ENCODE data around the gene SGK2.

The SGK2 gene

DNA sequence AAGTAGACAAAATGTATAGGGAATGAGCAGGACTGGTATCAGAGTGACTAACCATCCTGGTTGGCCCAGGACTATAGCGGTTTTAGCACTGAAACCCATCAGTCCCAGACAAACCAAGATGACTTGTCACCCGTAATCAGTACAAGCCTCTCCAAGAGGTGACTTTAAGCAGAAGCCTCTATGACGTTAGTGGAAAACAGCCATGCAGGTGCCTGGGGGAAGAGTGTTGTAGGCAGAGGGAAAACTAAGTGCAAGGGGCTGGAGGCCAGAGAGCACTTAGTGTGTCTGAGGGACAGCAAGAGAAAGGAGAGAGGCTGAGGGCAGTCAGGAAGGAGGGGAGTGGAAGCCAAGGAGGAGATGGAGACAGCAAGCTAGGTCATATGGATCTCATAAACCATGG lies 2.1 kb downstream of the SGK2 start:
- DNase-seq (ENCODE audit: low read depth) = no peak
- TF ChIP-seq, protein P1, sequence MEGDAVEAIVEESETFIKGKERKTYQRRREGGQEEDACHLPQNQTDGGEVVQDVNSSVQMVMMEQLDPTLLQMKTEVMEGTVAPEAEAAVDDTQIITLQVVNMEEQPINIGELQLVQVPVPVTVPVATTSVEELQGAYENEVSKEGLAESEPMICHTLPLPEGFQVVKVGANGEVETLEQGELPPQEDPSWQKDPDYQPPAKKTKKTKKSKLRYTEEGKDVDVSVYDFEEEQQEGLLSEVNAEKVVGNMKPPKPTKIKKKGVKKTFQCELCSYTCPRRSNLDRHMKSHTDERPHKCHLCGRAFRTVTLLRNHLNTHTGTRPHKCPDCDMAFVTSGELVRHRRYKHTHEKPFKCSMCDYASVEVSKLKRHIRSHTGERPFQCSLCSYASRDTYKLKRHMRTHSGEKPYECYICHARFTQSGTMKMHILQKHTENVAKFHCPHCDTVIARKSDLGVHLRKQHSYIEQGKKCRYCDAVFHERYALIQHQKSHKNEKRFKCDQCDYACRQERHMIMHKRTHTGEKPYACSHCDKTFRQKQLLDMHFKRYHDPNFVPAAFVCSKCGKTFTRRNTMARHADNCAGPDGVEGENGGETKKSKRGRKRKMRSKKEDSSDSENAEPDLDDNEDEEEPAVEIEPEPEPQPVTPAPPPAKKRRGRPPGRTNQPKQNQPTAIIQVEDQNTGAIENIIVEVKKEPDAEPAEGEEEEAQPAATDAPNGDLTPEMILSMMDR (IDR thresholded peaks at IDR 0.05; ENCODE audit: control insufficient read depth, extremely low read depth, insufficient read depth) = no peak
- H3K4me3 ChIP-seq (ENCODE audit: low read depth, low read length) = no peak overlapping the region

DNA sequence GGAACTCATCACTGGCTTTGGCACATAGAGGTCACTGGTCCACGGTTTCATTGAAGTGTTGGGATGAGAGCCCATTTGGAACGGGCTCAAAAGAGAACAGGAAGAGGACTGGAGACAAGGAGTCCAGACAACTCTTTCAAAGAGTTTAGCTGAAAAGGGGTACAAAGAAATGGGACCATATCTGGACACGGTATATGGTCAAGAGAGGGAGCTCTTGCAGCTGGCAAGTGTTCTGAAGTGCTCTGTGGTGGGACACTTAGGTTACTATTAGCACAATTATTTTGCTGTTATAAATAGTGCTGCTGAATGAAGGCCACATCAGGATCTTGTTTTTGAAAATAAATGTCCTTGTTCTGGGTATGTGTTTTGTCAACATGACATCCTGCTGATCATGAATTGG lies 4.6 kb downstream of the SGK2 start:
- no peak for DNase-seq (ENCODE audit: low read depth)
- TF ChIP-seq, protein P1 (IDR thresholded peaks at IDR 0.05; ENCODE audit: control insufficient read depth, extremely low read depth, insufficient read depth) = no peak
- H3K4me3 ChIP-seq (ENCODE audit: low read depth, low read length) = no peak overlapping the region

DNA sequence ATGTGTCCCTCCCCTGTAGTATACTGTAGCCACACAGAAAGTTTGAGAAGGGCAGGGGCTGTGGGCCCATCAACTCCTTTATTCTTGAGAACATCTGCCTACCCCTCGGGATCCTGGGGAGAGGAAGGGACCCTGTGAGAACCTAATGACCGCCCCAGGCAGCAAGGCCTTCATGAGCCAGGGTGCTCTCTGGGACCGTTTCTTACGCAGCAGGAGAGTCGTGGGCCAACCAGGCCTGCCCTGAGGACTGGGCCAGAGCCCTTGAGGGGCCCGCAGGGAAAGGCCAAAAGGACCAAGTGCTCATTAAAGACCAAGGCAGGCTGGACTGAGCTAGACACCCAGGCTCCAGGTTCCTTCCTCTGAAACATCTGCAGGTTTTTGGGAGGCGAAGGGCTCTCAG lies 5.2 kb downstream of the SGK2 start:
- no peak overlapping the region for H3K4me3 ChIP-seq (ENCODE audit: low read depth, low read length)
- no peak for DNase-seq (ENCODE audit: low read depth)
- TF ChIP-seq, protein P1 (IDR thresholded peaks at IDR 0.05; ENCODE audit: control insufficient read depth, extremely low read depth, insufficient read depth) = no peak

DNA sequence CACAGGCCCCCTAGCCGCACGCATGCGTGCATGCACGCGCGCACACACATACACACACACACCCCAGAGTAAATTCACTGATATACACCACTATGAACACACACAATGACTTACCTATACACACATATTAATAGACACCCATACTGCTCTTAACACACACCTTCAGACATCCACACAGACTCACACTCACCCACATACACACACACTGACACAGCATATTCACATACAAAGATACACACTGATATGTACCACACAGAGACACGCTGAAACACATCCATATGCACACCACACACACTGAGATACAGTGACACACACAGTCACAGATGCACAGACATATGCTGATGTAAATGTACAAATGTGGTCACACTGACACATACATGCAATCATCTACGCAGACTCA lies 5.6 kb downstream of the SGK2 start:
- TF ChIP-seq, protein P1 (IDR thresholded peaks at IDR 0.05; ENCODE audit: control insufficient read depth, extremely low read depth, insufficient read depth) = no peak
- no peak overlapping the region for H3K4me3 ChIP-seq (ENCODE audit: low read depth, low read length)
- no peak for DNase-seq (ENCODE audit: low read depth)

DNA sequence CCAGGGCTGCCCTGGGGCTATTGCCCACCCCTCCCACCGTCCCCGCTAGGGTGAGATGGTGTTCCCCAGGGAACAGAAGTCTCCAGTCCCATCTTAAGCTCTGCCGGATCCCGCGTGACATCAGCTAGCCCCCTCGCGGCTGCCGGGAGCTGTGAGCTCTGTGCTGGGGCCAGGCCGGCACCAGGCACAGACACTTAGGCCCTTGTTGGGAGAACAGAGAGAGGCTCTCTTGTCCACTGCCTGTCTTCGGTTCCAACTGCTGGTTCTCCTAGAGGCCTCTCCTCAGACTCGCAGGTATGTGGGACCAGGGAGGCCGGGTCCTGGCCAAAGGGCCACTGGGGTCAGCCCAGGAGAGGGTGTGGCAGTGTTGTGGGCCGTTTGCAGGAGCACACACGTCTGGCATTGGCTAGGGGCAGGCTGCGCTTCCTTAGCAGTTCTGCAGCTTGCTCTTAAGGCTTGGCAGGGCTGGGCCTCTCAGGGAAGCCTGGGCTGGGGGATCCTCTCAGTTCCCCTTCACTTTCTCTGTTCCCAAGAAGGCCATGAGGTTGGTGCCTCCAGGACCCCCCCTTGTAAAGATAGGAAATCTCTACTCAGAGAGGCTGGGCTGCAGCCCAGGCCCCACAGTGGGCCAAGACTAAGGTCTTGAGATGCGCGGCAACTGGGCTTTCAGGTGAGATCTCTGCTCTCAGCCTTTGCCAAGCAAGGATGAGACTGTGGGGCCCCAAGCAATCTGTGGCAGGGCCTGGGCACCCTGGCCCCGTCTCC lies 6.3 kb downstream of the SGK2 start:
- TF ChIP-seq, protein P1 (IDR thresholded peaks at IDR 0.05; ENCODE audit: control insufficient read depth, extremely low read depth, insufficient read depth) = no peak

DNA sequence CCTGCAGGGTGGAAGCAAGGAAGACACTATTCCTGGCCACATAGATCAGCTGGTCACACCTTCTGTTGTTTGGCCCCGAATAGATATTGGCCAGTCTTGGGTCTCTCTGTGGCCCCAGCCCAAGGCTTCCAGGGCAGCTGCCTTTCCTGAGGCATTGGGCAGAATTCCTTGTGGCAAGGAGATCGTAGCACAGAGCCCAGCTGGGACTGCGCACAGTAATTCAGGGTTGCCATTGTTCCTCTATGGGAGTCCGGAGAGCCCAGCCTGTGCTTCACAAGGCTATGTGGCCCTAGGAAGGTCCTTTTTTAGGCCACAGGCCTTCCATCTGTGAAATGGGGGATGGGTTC lies 6.9 kb downstream of the SGK2 start:
- TF ChIP-seq, protein P1 (IDR thresholded peaks at IDR 0.05; ENCODE audit: control insufficient read depth, extremely low read depth, insufficient read depth) = no peak
- DNase-seq (ENCODE audit: low read depth) = no peak
- no peak overlapping the region for H3K4me3 ChIP-seq (ENCODE audit: low read depth, low read length)

More for the DNA sequence above, 6.3 kb downstream of the SGK2 start:
- no peak overlapping the region for H3K4me3 ChIP-seq (ENCODE audit: low read depth, low read length)
- DNase-seq (ENCODE audit: low read depth) = no peak

DNA sequence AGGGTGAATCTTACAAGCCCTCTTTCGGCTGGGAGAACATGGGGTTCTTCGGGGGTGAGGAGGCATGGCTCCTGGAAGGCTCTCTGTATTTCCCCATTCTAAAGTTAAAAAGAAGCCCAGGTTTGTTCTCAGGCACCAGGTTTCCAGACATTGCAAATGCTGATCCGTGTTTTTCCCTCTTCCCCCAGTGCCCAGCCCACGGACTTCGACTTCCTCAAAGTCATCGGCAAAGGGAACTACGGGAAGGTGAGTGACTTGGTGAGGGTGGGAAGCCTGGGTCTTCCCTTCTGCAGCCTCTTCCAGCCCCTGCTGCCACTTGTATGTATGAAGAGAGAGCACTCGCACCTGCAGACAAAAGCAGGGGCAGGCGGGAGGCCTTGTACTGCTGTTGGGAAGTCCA lies 8.7 kb downstream of the SGK2 start:
- DNase-seq (ENCODE audit: low read depth) = no peak
- TF ChIP-seq, protein P1 (IDR thresholded peaks at IDR 0.05; ENCODE audit: control insufficient read depth, extremely low read depth, insufficient read depth) = no peak
- no peak overlapping the region for H3K4me3 ChIP-seq (ENCODE audit: low read depth, low read length)

Data from LNCaP clone FGC (cell line).